A549 (cell line): ENCODE data around the gene SDHAF4.

Source experiments
- CBX2 ChIP-seq: fragments of 200-600 bp; sonication (generic); IDR thresholded peaks from 2 replicates; pipeline ENCODE4 v1.6.1; 2016; ENCODE audit warnings: low read depth, mild to moderate bottlenecking, borderline replicate concordance
- CEBPB ChIP-seq, 2 experiments: fragments of >200 bp in 1 of 2; sonication (Bioruptor Twin) in 1 of 2; formaldehyde crosslinking in 1 of 2; IDR thresholded peaks; 2 replicates each; pipeline ENCODE4 v1.6.1; 2012 to 2016
- CHD2 ChIP-seq: fragments of 150-350 bp; IDR thresholded peaks from 2 replicates; pipeline ENCODE4 v1.6.1; 2014; ENCODE audit warnings: low read length; ENCODE audit not compliant: partially characterized antibody
- EP300 ChIP-seq, 2 experiments: fragments of >200 bp; sonication (Bioruptor Twin); formaldehyde crosslinking; IDR thresholded peaks; 2 replicates in 1 of 2; 3 replicates in 1 of 2; pipeline ENCODE4 v1.6.1; 2016 to 2017
- MAFK ChIP-seq: fragments of 450-650 bp; IDR thresholded peaks from 2 replicates; pipeline ENCODE4 v1.6.1; 2014; ENCODE audit not compliant: partially characterized antibody
- POLR2A ChIP-seq: IDR thresholded peaks from 2 replicates; pipeline ENCODE4 v1.6.1; 2012; ENCODE audit warnings: mild to moderate bottlenecking, low read length
- POLR2AphosphoS2 ChIP-seq: conservative IDR thresholded peaks from 2 replicates; pipeline ENCODE4 v1.6.1; 2012; ENCODE audit warnings: low read length, improper control_type of control experiment, inconsistent platforms
- RFX5 ChIP-seq: fragments of 450-650 bp; IDR thresholded peaks from 2 replicates; pipeline ENCODE4 v1.7.1; 2014; ENCODE audit warnings: antibody characterized with exemption, mild to moderate bottlenecking, moderate library complexity
- TP53 ChIP-seq: fragments of 250-450 bp; sonication (Bioruptor Pico); IDR thresholded peaks from 2 replicates; pipeline ENCODE4 v1.5.0; 2021; ENCODE audit warnings: mild to moderate bottlenecking, moderate library complexity
- TF ChIP-seq, protein P1 (sequence below): fragments of 250-450 bp; sonication (Bioruptor Pico); IDR thresholded peaks from 2 replicates; pipeline ENCODE4 v1.5.0; 2021; ENCODE audit warnings: mild to moderate bottlenecking, moderate library complexity, borderline replicate concordance
- TF ChIP-seq, protein P2 (sequence below): fragments of >200 bp; sonication (Bioruptor Twin); formaldehyde crosslinking; IDR thresholded peaks from 3 replicates; pipeline ENCODE4 v1.5.1; 2016
- TF ChIP-seq, protein P3 (sequence below): IDR thresholded peaks from 2 replicates; pipeline ENCODE4 v1.6.1; 2012
- TF ChIP-seq, protein P4 (sequence below): IDR thresholded peaks from 2 replicates; pipeline ENCODE4 v1.6.1; 2012; ENCODE audit warnings: low read depth, borderline replicate concordance
- TF ChIP-seq, protein P5 (sequence below): fragments of 450-650 bp; IDR thresholded peaks from 2 replicates; pipeline ENCODE4 v1.6.1; 2014; ENCODE audit warnings: antibody characterized with exemption

DNA sequence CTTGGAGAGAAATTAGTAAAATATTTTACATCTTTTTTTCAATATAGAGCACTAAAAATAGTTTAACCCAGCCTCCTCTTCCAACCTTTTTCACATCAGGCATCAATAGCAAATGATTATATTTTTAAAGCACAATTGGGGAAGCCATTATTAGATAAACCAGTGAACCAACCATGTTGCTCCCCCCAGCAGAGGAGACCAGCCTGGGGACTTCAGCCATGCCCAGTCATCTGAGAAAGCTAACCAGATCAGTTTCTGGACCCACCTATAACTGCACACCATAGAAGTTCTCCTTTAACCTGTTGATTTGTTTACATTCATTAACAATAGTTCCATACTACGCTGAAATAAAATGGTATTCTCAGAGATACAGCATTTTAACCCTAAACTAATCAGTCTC lies 13.8 kb upstream of the SDHAF4 start:
- TF ChIP-seq RFX5 (no peak), CHD2 (no peak), TP53 (CRISPR knock-in tag) (no peak), MAFK (no peak), CEBPB (IDR thresholded peaks at IDR 0.05) (no peak), POLR2A (no peak), CBX2 (no peak), EP300 (IDR thresholded peaks at IDR 0.05) (no peak), POLR2AphosphoS2 (no peak)
- TF ChIP-seq, protein P1, sequence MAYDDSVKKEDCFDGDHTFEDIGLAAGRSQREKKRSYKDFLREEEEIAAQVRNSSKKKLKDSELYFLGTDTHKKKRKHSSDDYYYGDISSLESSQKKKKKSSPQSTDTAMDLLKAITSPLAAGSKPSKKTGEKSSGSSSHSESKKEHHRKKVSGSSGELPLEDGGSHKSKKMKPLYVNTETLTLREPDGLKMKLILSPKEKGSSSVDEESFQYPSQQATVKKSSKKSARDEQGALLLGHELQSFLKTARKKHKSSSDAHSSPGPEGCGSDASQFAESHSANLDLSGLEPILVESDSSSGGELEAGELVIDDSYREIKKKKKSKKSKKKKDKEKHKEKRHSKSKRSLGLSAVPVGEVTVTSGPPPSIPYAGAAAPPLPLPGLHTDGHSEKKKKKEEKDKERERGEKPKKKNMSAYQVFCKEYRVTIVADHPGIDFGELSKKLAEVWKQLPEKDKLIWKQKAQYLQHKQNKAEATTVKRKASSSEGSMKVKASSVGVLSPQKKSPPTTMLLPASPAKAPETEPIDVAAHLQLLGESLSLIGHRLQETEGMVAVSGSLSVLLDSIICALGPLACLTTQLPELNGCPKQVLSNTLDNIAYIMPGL: no peak
- TF ChIP-seq, protein P2, sequence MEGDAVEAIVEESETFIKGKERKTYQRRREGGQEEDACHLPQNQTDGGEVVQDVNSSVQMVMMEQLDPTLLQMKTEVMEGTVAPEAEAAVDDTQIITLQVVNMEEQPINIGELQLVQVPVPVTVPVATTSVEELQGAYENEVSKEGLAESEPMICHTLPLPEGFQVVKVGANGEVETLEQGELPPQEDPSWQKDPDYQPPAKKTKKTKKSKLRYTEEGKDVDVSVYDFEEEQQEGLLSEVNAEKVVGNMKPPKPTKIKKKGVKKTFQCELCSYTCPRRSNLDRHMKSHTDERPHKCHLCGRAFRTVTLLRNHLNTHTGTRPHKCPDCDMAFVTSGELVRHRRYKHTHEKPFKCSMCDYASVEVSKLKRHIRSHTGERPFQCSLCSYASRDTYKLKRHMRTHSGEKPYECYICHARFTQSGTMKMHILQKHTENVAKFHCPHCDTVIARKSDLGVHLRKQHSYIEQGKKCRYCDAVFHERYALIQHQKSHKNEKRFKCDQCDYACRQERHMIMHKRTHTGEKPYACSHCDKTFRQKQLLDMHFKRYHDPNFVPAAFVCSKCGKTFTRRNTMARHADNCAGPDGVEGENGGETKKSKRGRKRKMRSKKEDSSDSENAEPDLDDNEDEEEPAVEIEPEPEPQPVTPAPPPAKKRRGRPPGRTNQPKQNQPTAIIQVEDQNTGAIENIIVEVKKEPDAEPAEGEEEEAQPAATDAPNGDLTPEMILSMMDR: no peak
- TF ChIP-seq, protein P3, sequence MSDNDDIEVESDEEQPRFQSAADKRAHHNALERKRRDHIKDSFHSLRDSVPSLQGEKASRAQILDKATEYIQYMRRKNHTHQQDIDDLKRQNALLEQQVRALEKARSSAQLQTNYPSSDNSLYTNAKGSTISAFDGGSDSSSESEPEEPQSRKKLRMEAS: no peak
- TF ChIP-seq, protein P4, sequence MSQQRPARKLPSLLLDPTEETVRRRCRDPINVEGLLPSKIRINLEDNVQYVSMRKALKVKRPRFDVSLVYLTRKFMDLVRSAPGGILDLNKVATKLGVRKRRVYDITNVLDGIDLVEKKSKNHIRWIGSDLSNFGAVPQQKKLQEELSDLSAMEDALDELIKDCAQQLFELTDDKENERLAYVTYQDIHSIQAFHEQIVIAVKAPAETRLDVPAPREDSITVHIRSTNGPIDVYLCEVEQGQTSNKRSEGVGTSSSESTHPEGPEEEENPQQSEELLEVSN: no peak
- TF ChIP-seq, protein P5, sequence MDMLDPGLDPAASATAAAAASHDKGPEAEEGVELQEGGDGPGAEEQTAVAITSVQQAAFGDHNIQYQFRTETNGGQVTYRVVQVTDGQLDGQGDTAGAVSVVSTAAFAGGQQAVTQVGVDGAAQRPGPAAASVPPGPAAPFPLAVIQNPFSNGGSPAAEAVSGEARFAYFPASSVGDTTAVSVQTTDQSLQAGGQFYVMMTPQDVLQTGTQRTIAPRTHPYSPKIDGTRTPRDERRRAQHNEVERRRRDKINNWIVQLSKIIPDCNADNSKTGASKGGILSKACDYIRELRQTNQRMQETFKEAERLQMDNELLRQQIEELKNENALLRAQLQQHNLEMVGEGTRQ: no peak
